GM21737 (cell line): Measurements from ENCODE around the gene PLCB4.

Experiments
- ATAC-seq: cut with Tn5 transposase; IDR thresholded peaks from one replicate; pipeline ENCODE4 v1.9.1; 2021; ENCODE audit warnings: mild to moderate bottlenecking, moderate library complexity; ENCODE audit not compliant: unreplicated experiment

The PLCB4 gene

GRCh38 chr20:9100691-9101090 lies 31.8 kb downstream of the PLCB4 start:
- no peak for ATAC-seq

GRCh38 chr20:9102456-9102855 lies 33.6 kb downstream of the PLCB4 start:
- ATAC-seq, result no peak

- no peak for ATAC-seq
Observed at GRCh38 chr20:9103955-9104354, 35.1 kb downstream of the PLCB4 start.

- no peak for ATAC-seq
Observed at GRCh38 chr20:9108260-9108659, 39.4 kb downstream of the PLCB4 start.

GRCh38 chr20:9109566-9109965 lies 40.7 kb downstream of the PLCB4 start:
- ATAC-seq, result no peak

GRCh38 chr20:9110365-9110764 lies 41.5 kb downstream of the PLCB4 start:
- no peak for ATAC-seq

GRCh38 chr20:9110916-9111432 lies 42.1 kb downstream of the PLCB4 start:
- no peak for ATAC-seq

- no peak for ATAC-seq
Observed at GRCh38 chr20:9112541-9113515, 43.9 kb downstream of the PLCB4 start.

GRCh38 chr20:9114709-9115108 lies 45.8 kb downstream of the PLCB4 start:
- no peak for ATAC-seq

- ATAC-seq, result no peak
Observed at GRCh38 chr20:9117548-9117947, 48.7 kb downstream of the PLCB4 start.

- ATAC-seq, result no peak
Observed at GRCh38 chr20:9119776-9120175, 50.9 kb downstream of the PLCB4 start.

GRCh38 chr20:9121211-9121610 lies 52.3 kb downstream of the PLCB4 start:
- ATAC-seq, result no peak

GRCh38 chr20:9122571-9122970 lies 53.7 kb downstream of the PLCB4 start:
- ATAC-seq, result no peak

- no peak for ATAC-seq
Observed at GRCh38 chr20:9126527-9126926, 57.6 kb downstream of the PLCB4 start.

- no peak for ATAC-seq
Observed at GRCh38 chr20:9128568-9128967, 59.7 kb downstream of the PLCB4 start.

GRCh38 chr20:9129756-9130155 lies 60.9 kb downstream of the PLCB4 start:
- no peak for ATAC-seq

- ATAC-seq, result no peak
Observed at GRCh38 chr20:9130521-9130920, 61.6 kb downstream of the PLCB4 start.

GRCh38 chr20:9131841-9132240 lies 63.0 kb downstream of the PLCB4 start:
- no peak for ATAC-seq

GRCh38 chr20:9134346-9134745 lies 65.5 kb downstream of the PLCB4 start:
- ATAC-seq, result no peak

- no peak for ATAC-seq
Observed at GRCh38 chr20:9136114-9136513, 67.2 kb downstream of the PLCB4 start.

GRCh38 chr20:9137001-9137400 lies 68.1 kb downstream of the PLCB4 start:
- ATAC-seq, result no peak

- ATAC-seq, result no peak
Observed at GRCh38 chr20:9139106-9139833, 70.4 kb downstream of the PLCB4 start.
